Astrocyte (in vitro differentiated cells and primary cell): ENCODE results near the gene PACSIN1.

ENCODE experiments used
- EZH2 ChIP-seq: IDR thresholded peaks from 2 replicates; pipeline ENCODE4 v1.6.1; 2012; ENCODE audit warnings: mild to moderate bottlenecking, low read length, inconsistent platforms; ENCODE audit not compliant: insufficient read depth
- TF ChIP-seq, protein P1 (sequence below): IDR thresholded peaks from 2 replicates; pipeline ENCODE4 v1.5.1; 2011; ENCODE audit warnings: low read depth, mild to moderate bottlenecking, inconsistent platforms, low read length, moderate library complexity; ENCODE audit not compliant: insufficient read depth

GRCh38 chr6:34559651-34560365 lies 93.9 kb downstream of the PACSIN1 start:
- TF ChIP-seq, protein P1, sequence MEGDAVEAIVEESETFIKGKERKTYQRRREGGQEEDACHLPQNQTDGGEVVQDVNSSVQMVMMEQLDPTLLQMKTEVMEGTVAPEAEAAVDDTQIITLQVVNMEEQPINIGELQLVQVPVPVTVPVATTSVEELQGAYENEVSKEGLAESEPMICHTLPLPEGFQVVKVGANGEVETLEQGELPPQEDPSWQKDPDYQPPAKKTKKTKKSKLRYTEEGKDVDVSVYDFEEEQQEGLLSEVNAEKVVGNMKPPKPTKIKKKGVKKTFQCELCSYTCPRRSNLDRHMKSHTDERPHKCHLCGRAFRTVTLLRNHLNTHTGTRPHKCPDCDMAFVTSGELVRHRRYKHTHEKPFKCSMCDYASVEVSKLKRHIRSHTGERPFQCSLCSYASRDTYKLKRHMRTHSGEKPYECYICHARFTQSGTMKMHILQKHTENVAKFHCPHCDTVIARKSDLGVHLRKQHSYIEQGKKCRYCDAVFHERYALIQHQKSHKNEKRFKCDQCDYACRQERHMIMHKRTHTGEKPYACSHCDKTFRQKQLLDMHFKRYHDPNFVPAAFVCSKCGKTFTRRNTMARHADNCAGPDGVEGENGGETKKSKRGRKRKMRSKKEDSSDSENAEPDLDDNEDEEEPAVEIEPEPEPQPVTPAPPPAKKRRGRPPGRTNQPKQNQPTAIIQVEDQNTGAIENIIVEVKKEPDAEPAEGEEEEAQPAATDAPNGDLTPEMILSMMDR: no peak
- TF ChIP-seq EZH2: no peak
